Neural progenitor cell (in vitro differentiated cells): ENCODE measurements around the gene ACOT2.
"Not testable (repeated sequence)": the region's sequence is repeated elsewhere in the genome, so short reads cannot be mapped to it uniquely, and the experiment has no call there.

Experiments used
- EZH2 ChIP-seq: fragments of 200-600 bp; sonication (generic); IDR thresholded peaks from 2 replicates; pipeline ENCODE4 v1.6.1; 2017; ENCODE audit warnings: antibody characterized with exemption, mild to moderate bottlenecking, moderate library complexity
- TF ChIP-seq, protein P1 (sequence below): fragments of 200-600 bp; sonication (generic); IDR thresholded peaks from 2 replicates; pipeline ENCODE4 v1.5.1; 2017; ENCODE audit warnings: antibody characterized with exemption, mild to moderate bottlenecking

DNA sequence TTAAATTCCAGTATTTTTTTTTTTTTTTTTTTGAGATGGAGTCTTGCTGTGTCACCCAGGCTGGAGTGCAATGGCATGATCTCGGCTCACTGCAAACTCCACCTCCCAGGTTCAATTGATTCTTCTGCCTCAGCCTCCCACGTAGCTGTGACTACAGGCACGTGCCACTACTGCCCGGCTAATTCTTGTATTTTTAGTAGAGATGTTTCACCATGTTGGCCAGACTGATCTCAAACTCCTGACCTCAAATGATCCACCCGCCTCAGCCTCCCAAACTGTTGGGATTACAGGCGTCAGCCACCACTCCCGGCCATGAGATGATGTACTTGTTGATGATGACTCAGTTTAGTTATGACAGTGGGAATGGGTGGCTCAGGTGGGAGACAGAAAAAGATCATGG is 5.2 kb downstream of the ACOT2 start:
- TF ChIP-seq EZH2, result not testable (repeated sequence)
- TF ChIP-seq, protein P1, sequence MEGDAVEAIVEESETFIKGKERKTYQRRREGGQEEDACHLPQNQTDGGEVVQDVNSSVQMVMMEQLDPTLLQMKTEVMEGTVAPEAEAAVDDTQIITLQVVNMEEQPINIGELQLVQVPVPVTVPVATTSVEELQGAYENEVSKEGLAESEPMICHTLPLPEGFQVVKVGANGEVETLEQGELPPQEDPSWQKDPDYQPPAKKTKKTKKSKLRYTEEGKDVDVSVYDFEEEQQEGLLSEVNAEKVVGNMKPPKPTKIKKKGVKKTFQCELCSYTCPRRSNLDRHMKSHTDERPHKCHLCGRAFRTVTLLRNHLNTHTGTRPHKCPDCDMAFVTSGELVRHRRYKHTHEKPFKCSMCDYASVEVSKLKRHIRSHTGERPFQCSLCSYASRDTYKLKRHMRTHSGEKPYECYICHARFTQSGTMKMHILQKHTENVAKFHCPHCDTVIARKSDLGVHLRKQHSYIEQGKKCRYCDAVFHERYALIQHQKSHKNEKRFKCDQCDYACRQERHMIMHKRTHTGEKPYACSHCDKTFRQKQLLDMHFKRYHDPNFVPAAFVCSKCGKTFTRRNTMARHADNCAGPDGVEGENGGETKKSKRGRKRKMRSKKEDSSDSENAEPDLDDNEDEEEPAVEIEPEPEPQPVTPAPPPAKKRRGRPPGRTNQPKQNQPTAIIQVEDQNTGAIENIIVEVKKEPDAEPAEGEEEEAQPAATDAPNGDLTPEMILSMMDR, result not testable (repeated sequence)
